Measurements from ENCODE around the gene TSKU.

TSKU gene

GRCh38 chr11:76802151-76802550, 19.0 kb downstream of the TSKU start:
- ChIA-PET CTCF (interaction anchor here (0.6 to 10.0 kb wide), 11 partner anchors 8 to 118 kb away, joined by 3 to 419 read pairs (median 3); no protein-coding TSS in a partner anchor), POLR2A (interaction anchor here (1.1 kb wide), 1 partner anchor 71 kb away, joined by 4 read pairs; no protein-coding TSS in a partner anchor)
- no peak for TF ChIP-seq CTCF (IDR thresholded peaks at IDR 0.05; ENCODE audit: insufficient read depth, low read length, missing control alignments)
- no peak overlapping the region for H3K4me3 ChIP-seq (ENCODE audit: low read depth, low read length)
- DNase-seq (ENCODE audit: low read depth, low spot score), result no peak

- DNase-seq (ENCODE audit: low read depth, low spot score), result no peak
- ChIA-PET CTCF (interaction anchor here (1.0 to 10.0 kb wide), 8 partner anchors 8 to 117 kb away, joined by 3 to 419 read pairs (median 10); no protein-coding TSS in a partner anchor), POLR2A (interaction anchor here (1.1 kb wide), 1 partner anchor 71 kb away, joined by 4 read pairs; no protein-coding TSS in a partner anchor)
- no peak for TF ChIP-seq CTCF (IDR thresholded peaks at IDR 0.05; ENCODE audit: insufficient read depth, low read length, missing control alignments)
- H3K4me3 ChIP-seq (ENCODE audit: low read depth, low read length), result no peak overlapping the region
Measured at GRCh38 chr11:76802621-76803020, 19.5 kb downstream of the TSKU start.

- CTCF ChIA-PET, result interaction anchor here (1.5 to 10.0 kb wide), 5 partner anchors 7 to 117 kb away, joined by 5 to 419 read pairs (median 81); no protein-coding TSS in a partner anchor
- no peak for DNase-seq (ENCODE audit: low read depth, low spot score)
- TF ChIP-seq CTCF (IDR thresholded peaks at IDR 0.05; ENCODE audit: insufficient read depth, low read length, missing control alignments), result no peak
- POLR2A ChIA-PET, result interaction anchor here (1.1 kb wide), 1 partner anchor 72 kb away, joined by 4 read pairs; no protein-coding TSS in a partner anchor
- no peak overlapping the region for H3K4me3 ChIP-seq (ENCODE audit: low read depth, low read length)
Measured at GRCh38 chr11:76803023-76803422, 19.9 kb downstream of the TSKU start.

- TF ChIP-seq CTCF (IDR thresholded peaks at IDR 0.05; ENCODE audit: insufficient read depth, low read length, missing control alignments), result no peak
- POLR2A ChIA-PET, result no interaction called here
- CTCF ChIA-PET, result interaction anchor here (1.0 to 10.0 kb wide), 6 partner anchors 6 to 118 kb away, joined by 3 to 419 read pairs (median 42); no protein-coding TSS in a partner anchor
- H3K4me3 ChIP-seq (ENCODE audit: low read depth, low read length), result no peak overlapping the region
- DNase-seq (ENCODE audit: low read depth, low spot score), result no peak
Measured at GRCh38 chr11:76803811-76804600, 20.9 kb downstream of the TSKU start.

GRCh38 chr11:76805206-76805913, 22.2 kb downstream of the TSKU start:
- TF ChIP-seq CTCF (IDR thresholded peaks at IDR 0.05; ENCODE audit: insufficient read depth, low read length, missing control alignments), result no peak
- POLR2A ChIA-PET, result no interaction called here
- no peak overlapping the region for H3K4me3 ChIP-seq (ENCODE audit: low read depth, low read length)
- no peak for DNase-seq (ENCODE audit: low read depth, low spot score)
- CTCF ChIA-PET, result interaction anchor here (0.9 to 10.0 kb wide), 16 partner anchors 8 to 120 kb away, joined by 3 to 419 read pairs (median 3); no protein-coding TSS in a partner anchor

Measured in AG04449 (cell line).